ENCODE data around the gene MPHOSPH6.
"Not testable (repeated sequence)": the region's sequence is repeated elsewhere in the genome, so short reads cannot be mapped to it uniquely, and the experiment has no call there.

Gene MPHOSPH6

GRCh38 chr16:82119405-82119804 is 50.6 kb downstream of the MPHOSPH6 start:
- DNase-seq (ENCODE audit: low spot score) = no peak

- no peak for DNase-seq (ENCODE audit: low spot score)
Measured at GRCh38 chr16:82118749-82119148, 51.3 kb downstream of the MPHOSPH6 start.

GRCh38 chr16:82116535-82116934 is 53.5 kb downstream of the MPHOSPH6 start:
- DNase-seq (ENCODE audit: low spot score) = no peak

GRCh38 chr16:82113741-82114140 is 56.3 kb downstream of the MPHOSPH6 start:
- no peak for DNase-seq (ENCODE audit: low spot score)

- no peak for DNase-seq (ENCODE audit: low spot score)
Measured at GRCh38 chr16:82111944-82112343, 58.1 kb downstream of the MPHOSPH6 start.

- not testable (repeated sequence) for DNase-seq (ENCODE audit: low spot score)
Measured at GRCh38 chr16:82109266-82109665, 60.8 kb downstream of the MPHOSPH6 start.

GRCh38 chr16:82108774-82109173 is 61.2 kb downstream of the MPHOSPH6 start:
- DNase-seq (ENCODE audit: low spot score) = no peak

- DNase-seq (ENCODE audit: low spot score) = no peak
Measured at GRCh38 chr16:82108100-82108499, 61.9 kb downstream of the MPHOSPH6 start.

- DNase-seq (ENCODE audit: low spot score) = no peak
Measured at GRCh38 chr16:82105107-82105506, 64.9 kb downstream of the MPHOSPH6 start.

Small RNA genes within 50 kb of the gene (small RNA-seq; reads per million reads assigned to genes)
- 0 reads per million in 2 experiments for gene RN7SKP190

All from SK-N-DZ (cell line).